GM12891 (cell line): ENCODE data around the gene VPS35L.

Experiments used
- POLR2A ChIP-seq: IDR thresholded peaks from 2 replicates; pipeline ENCODE4 v1.6.1; 2011; ENCODE audit warnings: low read depth, low read length, control low read depth
- POLR2AphosphoS5 ChIP-seq: IDR thresholded peaks from 2 replicates; pipeline ENCODE4 v1.6.1; 2011; ENCODE audit warnings: low read depth, low read length, control low read depth
- TAF1 ChIP-seq: IDR thresholded peaks from 2 replicates; pipeline ENCODE4 v1.6.1; 2011; ENCODE audit warnings: low read depth, low read length, control low read depth

- TF ChIP-seq POLR2A (no peak), POLR2AphosphoS5 (no peak), TAF1 (no peak)
These were observed 131.8 kb downstream of the VPS35L start for GRCh38 chr16:19687279-19687678.
